Loucy (cell line): ENCODE data around the gene NDUFS6.

ENCODE experiments used
- H2AFZ ChIP-seq: fragments of 200-600 bp; sonication (generic); 2 replicates; pipeline ENCODE4 v1.6.0; 2016; ENCODE audit warnings: antibody characterized with exemption, mild to moderate bottlenecking, low read length, moderate library complexity
- H3F3A ChIP-seq: fragments of 200-600 bp; 2 replicates; pipeline ENCODE4 v1.6.0; 2016; ENCODE audit warnings: antibody characterized with exemption, low read depth, mild to moderate bottlenecking
- H3K27me3 ChIP-seq: fragments of 200-600 bp; sonication (generic); 2 replicates; pipeline ENCODE4 v1.6.1; 2014; ENCODE audit warnings: low read length, mild to moderate bottlenecking; ENCODE audit not compliant: insufficient read depth, poor library complexity, severe bottlenecking
- H3K36me3 ChIP-seq: fragments of 200-600 bp; sonication (generic); 2 replicates; pipeline ENCODE4 v1.6.1; 2016; ENCODE audit warnings: low read length; ENCODE audit not compliant: insufficient read depth
- H3K4me1 ChIP-seq: fragments of 200-600 bp; sonication (generic); 2 replicates; pipeline ENCODE4 v1.5.1; 2014; ENCODE audit warnings: low read length, mild to moderate bottlenecking; ENCODE audit not compliant: insufficient read depth, poor library complexity, severe bottlenecking
- H3K4me2 ChIP-seq: fragments of 200-600 bp; sonication (generic); 2 replicates; pipeline ENCODE4 v1.6.0; 2014; ENCODE audit warnings: antibody characterized with exemption, low read length, low read depth, mild to moderate bottlenecking; ENCODE audit not compliant: poor library complexity, severe bottlenecking
- H3K4me3 ChIP-seq: fragments of 200-600 bp; sonication (generic); 2 replicates; pipeline ENCODE4 v1.5.1; 2014; ENCODE audit warnings: low read length, mild to moderate bottlenecking, mixed read lengths; ENCODE audit not compliant: poor library complexity, severe bottlenecking
- H3K79me2 ChIP-seq: fragments of 200-600 bp; sonication (generic); 2 replicates; pipeline ENCODE4 v1.6.1; 2014; ENCODE audit warnings: low read length; ENCODE audit not compliant: insufficient read depth
- H3K9ac ChIP-seq: fragments of 200-600 bp; sonication (generic); 2 replicates; pipeline ENCODE4 v1.6.0; 2014; ENCODE audit warnings: mild to moderate bottlenecking, low read depth, low read length, moderate library complexity; ENCODE audit not compliant: poor library complexity, severe bottlenecking
- H3K9me2 ChIP-seq: fragments of 200-600 bp; sonication (generic); replicated peaks from 2 replicates; pipeline ENCODE4 v1.6.1; 2016; ENCODE audit warnings: low read depth, low read length, mixed read lengths
- H3K9me3 ChIP-seq: fragments of 200-600 bp; sonication (generic); 2 replicates; pipeline ENCODE4 v1.6.1; 2014; ENCODE audit warnings: mild to moderate bottlenecking, antibody characterized with exemption, low read length, low read depth; ENCODE audit not compliant: insufficient read depth
- H4K20me1 ChIP-seq: fragments of 200-600 bp; sonication (generic); 2 replicates; pipeline ENCODE4 v1.6.0; 2014; ENCODE audit warnings: antibody characterized with exemption, low read length, mild to moderate bottlenecking; ENCODE audit not compliant: insufficient read depth, poor library complexity, severe bottlenecking
- EZH2phosphoT487 ChIP-seq: fragments of 200-600 bp; IDR thresholded peaks from 2 replicates; pipeline ENCODE4 v1.6.1; 2018; ENCODE audit warnings: antibody characterized with exemption, mild to moderate bottlenecking, moderate library complexity, borderline replicate concordance
- TF ChIP-seq, protein P1 (sequence below): fragments of 200-600 bp; sonication (generic); conservative IDR thresholded peaks from 2 replicates; pipeline ENCODE4 v1.5.1; 2014; ENCODE audit warnings: mild to moderate bottlenecking, antibody characterized with exemption, low read length

The NDUFS6 gene

DNA sequence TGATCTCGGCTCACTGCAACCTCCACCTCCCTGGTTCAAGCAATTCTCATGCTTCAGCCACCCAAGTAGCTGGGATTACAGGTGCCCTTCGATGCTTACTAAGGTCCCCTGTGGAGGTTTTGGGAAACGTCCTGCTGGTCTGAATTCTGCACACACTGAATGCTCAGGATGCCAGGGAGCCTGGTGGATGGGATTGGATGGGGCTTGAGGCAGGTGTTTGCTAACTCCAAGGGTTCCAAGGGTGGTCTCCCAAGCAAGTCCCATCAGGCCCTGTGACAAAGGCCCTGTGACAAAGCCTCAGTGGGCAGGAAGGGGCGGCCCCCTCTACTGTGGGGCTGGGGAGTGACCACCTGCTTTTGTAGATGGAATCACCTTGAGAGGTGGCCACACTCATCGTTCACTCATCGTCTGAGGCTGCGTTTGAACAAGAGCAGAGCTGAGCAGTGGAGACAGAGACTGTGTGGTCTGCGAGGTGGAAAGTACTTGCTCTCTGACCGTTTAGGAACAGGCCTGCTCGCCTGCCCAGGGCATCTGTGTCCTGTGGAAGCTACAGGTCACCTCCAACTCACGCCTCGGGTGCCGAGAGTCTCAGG lies 41.7 kb upstream of the NDUFS6 start:
- no peaks in the 10 kb centered on the region for H3K36me3 ChIP-seq
- H3K4me3 ChIP-seq: no peak overlapping the region
- no peak overlapping the region for H3K9ac ChIP-seq
- H2AFZ ChIP-seq: no peak overlapping the region
- H3K79me2 ChIP-seq: no peaks in the 10 kb centered on the region
- H3K9me2 ChIP-seq: no peaks in the 10 kb centered on the region
- no peaks in the 10 kb centered on the region for H3K9me3 ChIP-seq
- H3F3A ChIP-seq: no peaks in the 10 kb centered on the region
- H3K27me3 ChIP-seq: no peaks in the 10 kb centered on the region
- TF ChIP-seq, protein P1, sequence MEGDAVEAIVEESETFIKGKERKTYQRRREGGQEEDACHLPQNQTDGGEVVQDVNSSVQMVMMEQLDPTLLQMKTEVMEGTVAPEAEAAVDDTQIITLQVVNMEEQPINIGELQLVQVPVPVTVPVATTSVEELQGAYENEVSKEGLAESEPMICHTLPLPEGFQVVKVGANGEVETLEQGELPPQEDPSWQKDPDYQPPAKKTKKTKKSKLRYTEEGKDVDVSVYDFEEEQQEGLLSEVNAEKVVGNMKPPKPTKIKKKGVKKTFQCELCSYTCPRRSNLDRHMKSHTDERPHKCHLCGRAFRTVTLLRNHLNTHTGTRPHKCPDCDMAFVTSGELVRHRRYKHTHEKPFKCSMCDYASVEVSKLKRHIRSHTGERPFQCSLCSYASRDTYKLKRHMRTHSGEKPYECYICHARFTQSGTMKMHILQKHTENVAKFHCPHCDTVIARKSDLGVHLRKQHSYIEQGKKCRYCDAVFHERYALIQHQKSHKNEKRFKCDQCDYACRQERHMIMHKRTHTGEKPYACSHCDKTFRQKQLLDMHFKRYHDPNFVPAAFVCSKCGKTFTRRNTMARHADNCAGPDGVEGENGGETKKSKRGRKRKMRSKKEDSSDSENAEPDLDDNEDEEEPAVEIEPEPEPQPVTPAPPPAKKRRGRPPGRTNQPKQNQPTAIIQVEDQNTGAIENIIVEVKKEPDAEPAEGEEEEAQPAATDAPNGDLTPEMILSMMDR: no peak
- no peak for TF ChIP-seq EZH2phosphoT487
- H4K20me1 ChIP-seq: no peaks in the 10 kb centered on the region
- no peak overlapping the region for H3K4me2 ChIP-seq
- no peaks in the 10 kb centered on the region for H3K4me1 ChIP-seq

DNA sequence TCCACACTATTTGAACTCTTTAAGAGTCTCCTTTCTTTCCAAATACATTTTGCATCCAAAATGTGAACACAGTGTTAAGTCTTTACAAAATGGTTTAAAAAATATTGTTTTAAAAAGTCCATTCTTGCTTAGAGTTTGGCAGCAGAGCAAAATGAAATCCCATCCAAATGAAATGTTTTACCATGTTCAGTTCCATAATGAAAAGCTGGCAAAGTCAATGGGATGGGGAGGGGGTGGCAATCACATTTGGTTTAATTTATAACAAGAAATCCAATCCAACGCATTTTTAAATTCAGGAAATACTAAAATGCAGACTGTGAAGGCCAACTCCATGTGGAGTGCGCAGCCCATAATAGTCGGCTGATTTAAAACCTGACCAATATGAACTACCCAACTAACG lies 41.0 kb upstream of the NDUFS6 start:
- Histone ChIP-seq H3F3A (no peaks in the 10 kb centered on the region), H3K4me3 (no peak overlapping the region), H4K20me1 (no peaks in the 10 kb centered on the region), H3K9ac (no peak overlapping the region), H3K36me3 (no peaks in the 10 kb centered on the region), H3K4me2 (no peak overlapping the region), H3K27me3 (no peaks in the 10 kb centered on the region), H2AFZ (no peak overlapping the region), H3K9me2 (no peaks in the 10 kb centered on the region), H3K79me2 (no peaks in the 10 kb centered on the region), H3K9me3 (no peaks in the 10 kb centered on the region), H3K4me1 (no peaks in the 10 kb centered on the region)
- TF ChIP-seq, protein P1: no peak
- no peak for TF ChIP-seq EZH2phosphoT487

GRCh38 chr5:1760656-1761452 lies 40.4 kb upstream of the NDUFS6 start:
- Histone ChIP-seq H2AFZ (no peak overlapping the region), H3K9me2 (no peaks in the 10 kb centered on the region), H3K4me1 (no peaks in the 10 kb centered on the region), H3K4me2 (no peak overlapping the region), H3K36me3 (no peaks in the 10 kb centered on the region), H4K20me1 (no peaks in the 10 kb centered on the region), H3K9me3 (no peaks in the 10 kb centered on the region), H3K79me2 (no peaks in the 10 kb centered on the region), H3K9ac (no peak overlapping the region), H3K27me3 (no peaks in the 10 kb centered on the region), H3F3A (no peaks in the 10 kb centered on the region), H3K4me3 (no peak overlapping the region)
- TF ChIP-seq EZH2phosphoT487: no peak
- TF ChIP-seq, protein P1: no peak
